HCT116 (cell line): ENCODE results near the gene PERCC1. TPM values are rescaled to one million over a fixed set of nuclear protein-coding genes. Genes with fewer than 3 reads are reported as not detected.

Experiments used
- ATAC-seq: fragments of 200-7000 bp; cut with Tn5 transposase; 2 replicates; pipeline ENCODE4 v1.9.1; 2020; ENCODE audit warnings: mild to moderate bottlenecking, moderate library complexity
- BruUV-seq: library from RNA; stranded (reverse); fragments of 400-500 nt; replicated peaks from 2 replicates; lab custom pipeline; 2021; lab: Mats Ljungman, UMichigan
- CTCF ChIA-PET: fragments of 300-600 bp; sonication (Branson Sonifier 250); formaldehyde crosslinking; loops from one replicate; lab custom pipeline; 2021; ENCODE audit warnings: antibody characterized with exemption; lab: Charles Lee
- POLR2A ChIA-PET: fragments of 300-600, 350-600 bp; sonication (Branson Sonifier 250); formaldehyde crosslinking; loops from one replicate; lab custom pipeline; 2021; ENCODE audit warnings: antibody characterized with exemption; lab: Charles Lee
- RAD21 ChIA-PET, 2 experiments: fragments of 300-600 bp; sonication (Branson Sonifier 250); formaldehyde crosslinking; loops; one replicate each; lab custom pipeline; 2023; ENCODE audit warnings: low total read pairs in 2 of 2; ENCODE audit not compliant: uncharacterized antibody in 2 of 2, unreplicated experiment in 2 of 2, low non-redundant PET in 1 of 2; lab: Charles Lee
- DNase-seq: peaks from one replicate; pipeline ENCODE4 v3.0.0-alpha.2; 2010; ENCODE audit warnings: low read depth, low spot score
- H2AFZ ChIP-seq: fragments of 200-600 bp; shearing (Covaris generic), sonication (generic); 2 replicates; pipeline ENCODE4 v1.6.1; 2017; ENCODE audit warnings: low read depth, mixed run types, mixed read lengths, antibody characterized with exemption, low read length; ENCODE audit not compliant: poor library complexity, severe bottlenecking
- H3K27ac ChIP-seq: 2 replicates; pipeline ENCODE4 v1.5.1; 2012; ENCODE audit warnings: low read depth, low read length
- H3K27me3 ChIP-seq: fragments of 200-600 bp; sonication (generic); 2 replicates; pipeline ENCODE4 v1.6.1; 2016; ENCODE audit warnings: mixed run types, low read length, mixed read lengths; ENCODE audit not compliant: insufficient read depth
- H3K36me3 ChIP-seq, 2 experiments: fragments of 200-500 bp in 1 of 2; fragments of 200-600 bp in 1 of 2; sonication (Bioruptor generic) in 1 of 2; sonication (generic) in 1 of 2; 2 replicates each; pipeline versions ENCODE4 v1.5.1 to v1.6.1; 2014 to 2016; ENCODE audit warnings: low read length in 2 of 2, inconsistent platforms in 1 of 2, mixed read lengths in 1 of 2, mixed run types in 1 of 2; ENCODE audit not compliant: insufficient read depth in 2 of 2, control insufficient read depth in 1 of 2
- H3K4me1 ChIP-seq, 2 experiments: fragments of 200-600 bp in 1 of 2; sonication (generic) in 1 of 2; 2 replicates each; pipeline versions ENCODE4 v1.5.1 to v1.6.1; 2012 to 2017; ENCODE audit warnings: low read length in 2 of 2, inconsistent platforms in 1 of 2, mild to moderate bottlenecking in 1 of 2, mixed read lengths in 1 of 2, mixed run types in 1 of 2, moderate library complexity in 1 of 2; ENCODE audit not compliant: insufficient read depth in 2 of 2, control insufficient read depth in 1 of 2
- H3K4me2 ChIP-seq: fragments of 200-600 bp; sonication (generic); 2 replicates; pipeline ENCODE4 v1.6.1; 2017; ENCODE audit warnings: mixed run types, low read length, mixed read lengths
- H3K4me3 ChIP-seq, 2 experiments: fragments of 200-600 bp in 1 of 2; sonication (generic) in 1 of 2; replicated peaks in 1 of 2; 2 replicates each; pipeline ENCODE4 v1.5.1; 2011 to 2016; ENCODE audit warnings: low read length in 2 of 2, control low read depth in 1 of 2, low read depth in 1 of 2, mild to moderate bottlenecking in 1 of 2, mixed read lengths in 1 of 2, mixed run types in 1 of 2
- H3K79me2 ChIP-seq: fragments of 200-600 bp; sonication (generic); 2 replicates; pipeline ENCODE4 v1.6.1; 2017; ENCODE audit warnings: mild to moderate bottlenecking, mixed run types, low read length, moderate library complexity, mixed read lengths; ENCODE audit not compliant: insufficient read depth
- H3K9ac ChIP-seq: fragments of 200-600 bp; sonication (generic); 2 replicates; pipeline ENCODE4 v1.6.1; 2016; ENCODE audit warnings: low read length, mixed read lengths
- H3K9me2 ChIP-seq: fragments of 200-600 bp; sonication (generic), shearing (Covaris generic); 2 replicates; pipeline ENCODE4 v1.6.1; 2017; ENCODE audit warnings: mixed run types, mild to moderate bottlenecking, moderate library complexity; ENCODE audit not compliant: insufficient read depth
- H3K9me3 ChIP-seq, 2 experiments: fragments of 200-500 bp in 1 of 2; fragments of 200-600 bp in 1 of 2; sonication (Bioruptor generic) in 1 of 2; sonication (generic) in 1 of 2; 2 replicates each; pipeline ENCODE4 v1.6.1; 2014 to 2017; ENCODE audit warnings: low read length in 2 of 2, mixed read lengths in 2 of 2, inconsistent platforms in 1 of 2, low read depth in 1 of 2, mild to moderate bottlenecking in 1 of 2, mixed run types in 1 of 2, moderate library complexity in 1 of 2; ENCODE audit not compliant: control insufficient read depth in 1 of 2, insufficient read depth in 1 of 2
- H4K20me1 ChIP-seq: fragments of 200-600 bp; sonication (generic), shearing (Covaris generic); 2 replicates; pipeline ENCODE4 v1.6.1; 2017; ENCODE audit warnings: mixed run types, mild to moderate bottlenecking, moderate library complexity; ENCODE audit not compliant: insufficient read depth
- CBX3 ChIP-seq: IDR thresholded peaks from 2 replicates; pipeline ENCODE4 v1.6.1; 2012; ENCODE audit warnings: low read depth
- CEBPB ChIP-seq: IDR thresholded peaks from 2 replicates; pipeline ENCODE4 v1.6.1; 2012; ENCODE audit warnings: low read depth
- CTCF ChIP-seq, 3 experiments: fragments of 200-600 bp in 1 of 3; sonication (generic) in 1 of 3; IDR thresholded peaks in 2 of 3; conservative IDR thresholded peaks in 1 of 3; 2 replicates each; pipeline ENCODE4 v1.5.1; 2012 to 2017; ENCODE audit warnings: low read depth in 2 of 3, low read length in 2 of 3, antibody characterized with exemption in 1 of 3, borderline replicate concordance in 1 of 3, control low read depth in 1 of 3, mild to moderate bottlenecking in 1 of 3, mixed read lengths in 1 of 3, mixed run types in 1 of 3, moderate library complexity in 1 of 3; ENCODE audit not compliant: insufficient read depth in 1 of 3
- EZH2phosphoT487 ChIP-seq: fragments of 200-600 bp; IDR thresholded peaks from 2 replicates; pipeline ENCODE4 v1.6.1; 2018; ENCODE audit warnings: antibody characterized with exemption, borderline replicate concordance
- FOSL1 ChIP-seq: IDR thresholded peaks from 2 replicates; pipeline ENCODE4 v1.6.1; 2012; ENCODE audit warnings: low read depth
- JUND ChIP-seq: IDR thresholded peaks from 2 replicates; pipeline ENCODE4 v1.6.1; 2012
- MAX ChIP-seq: IDR thresholded peaks from 2 replicates; pipeline ENCODE4 v1.6.1; 2012
- POLR2A ChIP-seq: IDR thresholded peaks from 2 replicates; pipeline ENCODE4 v1.7.0; 2011; ENCODE audit warnings: borderline replicate concordance; ENCODE audit not compliant: insufficient read depth, insufficient read length; ENCODE audit errors: extremely low read depth
- POLR2AphosphoS5 ChIP-seq: IDR thresholded peaks from 2 replicates; pipeline ENCODE4 v1.6.1; 2011; ENCODE audit warnings: mild to moderate bottlenecking, low read depth, low read length, moderate library complexity
- RAD21 ChIP-seq: IDR thresholded peaks from 2 replicates; pipeline ENCODE4 v1.6.1; 2012; ENCODE audit warnings: low read depth, mild to moderate bottlenecking
- SIN3A ChIP-seq: IDR thresholded peaks from 2 replicates; pipeline ENCODE4 v1.6.1; 2012; ENCODE audit warnings: low read depth
- SP1 ChIP-seq: IDR thresholded peaks from 2 replicates; pipeline ENCODE4 v1.6.1; 2012; ENCODE audit warnings: low read depth
- TCF7L2 ChIP-seq: IDR thresholded peaks from 2 replicates; pipeline ENCODE4 v1.7.0; 2011; ENCODE audit warnings: borderline replicate concordance, inconsistent platforms; ENCODE audit not compliant: insufficient read depth, insufficient read length; ENCODE audit errors: extremely low read depth
- YY1 ChIP-seq: IDR thresholded peaks from 2 replicates; pipeline ENCODE4 v1.6.1; 2011; ENCODE audit warnings: low read length, low read depth, moderate library complexity, mild to moderate bottlenecking; ENCODE audit not compliant: insufficient replicate concordance; ENCODE audit errors: extremely low read depth
- intact Hi-C: fragments of 100-400 bp; cut with micrococcal nuclease; formaldehyde crosslinking; loops from 2 replicates; pipeline ENCODE4 v1.10.0; 2022
- total RNA-seq: library from RNA; stranded (reverse); gene quantifications from one replicate; pipeline ENCODE4 v1.2.1, GENCODE V29; 2021; ENCODE audit not compliant: unreplicated experiment
- TF ChIP-seq, protein P1 (sequence below): IDR thresholded peaks from 2 replicates; pipeline ENCODE4 v1.6.1; 2012; ENCODE audit warnings: low read depth
- TF ChIP-seq, protein P2 (sequence below): IDR thresholded peaks from 2 replicates; pipeline ENCODE4 v1.6.1; 2011; ENCODE audit warnings: mild to moderate bottlenecking, low read length, moderate library complexity; ENCODE audit not compliant: insufficient replicate concordance; ENCODE audit errors: extremely low read depth

Gene PERCC1
- total RNA-seq, 1 experiment from 2014 or later: not detected

GRCh38 chr16:1445518-1446203 is 14.8 kb downstream of the PERCC1 start:
- H3K9me2 ChIP-seq: no peaks in the 10 kb centered on the region
- RAD21 ChIA-PET: no interaction called here

More at GRCh38 chr16:1445518-1446203, 14.8 kb downstream of the PERCC1 start:
- H3K36me3 ChIP-seq: no peaks in the 10 kb centered on the region; a peak in 1 of 4 replicates
- H3K27me3 ChIP-seq: no peaks in the 10 kb centered on the region
- H3K27ac ChIP-seq: no peak overlapping the region
- no peak overlapping the region for H3K4me3 ChIP-seq
- H3K9me3 ChIP-seq: no peaks in the 10 kb centered on the region
- H2AFZ ChIP-seq: no peak overlapping the region
- intact Hi-C loops: no loop called here
- no peaks in the 10 kb centered on the region for H3K4me1 ChIP-seq
- TF ChIP-seq CTCF (IDR thresholded peaks at IDR 0.05 in 2 of 3, conservative IDR thresholded peaks at IDR 0.05 in 1 of 3; ENCODE audit: borderline replicate concordance in 1 of 3, insufficient read depth in 1 of 3, low read depth in 2 of 3, low read length in 2 of 3): no peak
- no peak for TF ChIP-seq CBX3
- no peak for TF ChIP-seq EZH2phosphoT487
- no peak for TF ChIP-seq POLR2A
- TF ChIP-seq POLR2AphosphoS5: no peak
- TF ChIP-seq RAD21: no peak
- TF ChIP-seq TCF7L2: no peak
- TF ChIP-seq YY1: no peak
- TF ChIP-seq, protein P1, sequence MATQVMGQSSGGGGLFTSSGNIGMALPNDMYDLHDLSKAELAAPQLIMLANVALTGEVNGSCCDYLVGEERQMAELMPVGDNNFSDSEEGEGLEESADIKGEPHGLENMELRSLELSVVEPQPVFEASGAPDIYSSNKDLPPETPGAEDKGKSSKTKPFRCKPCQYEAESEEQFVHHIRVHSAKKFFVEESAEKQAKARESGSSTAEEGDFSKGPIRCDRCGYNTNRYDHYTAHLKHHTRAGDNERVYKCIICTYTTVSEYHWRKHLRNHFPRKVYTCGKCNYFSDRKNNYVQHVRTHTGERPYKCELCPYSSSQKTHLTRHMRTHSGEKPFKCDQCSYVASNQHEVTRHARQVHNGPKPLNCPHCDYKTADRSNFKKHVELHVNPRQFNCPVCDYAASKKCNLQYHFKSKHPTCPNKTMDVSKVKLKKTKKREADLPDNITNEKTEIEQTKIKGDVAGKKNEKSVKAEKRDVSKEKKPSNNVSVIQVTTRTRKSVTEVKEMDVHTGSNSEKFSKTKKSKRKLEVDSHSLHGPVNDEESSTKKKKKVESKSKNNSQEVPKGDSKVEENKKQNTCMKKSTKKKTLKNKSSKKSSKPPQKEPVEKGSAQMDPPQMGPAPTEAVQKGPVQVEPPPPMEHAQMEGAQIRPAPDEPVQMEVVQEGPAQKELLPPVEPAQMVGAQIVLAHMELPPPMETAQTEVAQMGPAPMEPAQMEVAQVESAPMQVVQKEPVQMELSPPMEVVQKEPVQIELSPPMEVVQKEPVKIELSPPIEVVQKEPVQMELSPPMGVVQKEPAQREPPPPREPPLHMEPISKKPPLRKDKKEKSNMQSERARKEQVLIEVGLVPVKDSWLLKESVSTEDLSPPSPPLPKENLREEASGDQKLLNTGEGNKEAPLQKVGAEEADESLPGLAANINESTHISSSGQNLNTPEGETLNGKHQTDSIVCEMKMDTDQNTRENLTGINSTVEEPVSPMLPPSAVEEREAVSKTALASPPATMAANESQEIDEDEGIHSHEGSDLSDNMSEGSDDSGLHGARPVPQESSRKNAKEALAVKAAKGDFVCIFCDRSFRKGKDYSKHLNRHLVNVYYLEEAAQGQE: no peak
- TF ChIP-seq JUND: no peak
- TF ChIP-seq, protein P2, sequence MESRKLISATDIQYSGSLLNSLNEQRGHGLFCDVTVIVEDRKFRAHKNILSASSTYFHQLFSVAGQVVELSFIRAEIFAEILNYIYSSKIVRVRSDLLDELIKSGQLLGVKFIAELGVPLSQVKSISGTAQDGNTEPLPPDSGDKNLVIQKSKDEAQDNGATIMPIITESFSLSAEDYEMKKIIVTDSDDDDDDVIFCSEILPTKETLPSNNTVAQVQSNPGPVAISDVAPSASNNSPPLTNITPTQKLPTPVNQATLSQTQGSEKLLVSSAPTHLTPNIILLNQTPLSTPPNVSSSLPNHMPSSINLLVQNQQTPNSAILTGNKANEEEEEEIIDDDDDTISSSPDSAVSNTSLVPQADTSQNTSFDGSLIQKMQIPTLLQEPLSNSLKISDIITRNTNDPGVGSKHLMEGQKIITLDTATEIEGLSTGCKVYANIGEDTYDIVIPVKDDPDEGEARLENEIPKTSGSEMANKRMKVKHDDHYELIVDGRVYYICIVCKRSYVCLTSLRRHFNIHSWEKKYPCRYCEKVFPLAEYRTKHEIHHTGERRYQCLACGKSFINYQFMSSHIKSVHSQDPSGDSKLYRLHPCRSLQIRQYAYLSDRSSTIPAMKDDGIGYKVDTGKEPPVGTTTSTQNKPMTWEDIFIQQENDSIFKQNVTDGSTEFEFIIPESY: no peak
- no peak for TF ChIP-seq SIN3A
- TF ChIP-seq SP1: no peak
- no peak for TF ChIP-seq CEBPB
- no peak for TF ChIP-seq MAX
- TF ChIP-seq FOSL1: no peak
- no peak overlapping the region for H3K4me2 ChIP-seq
- ChIA-PET POLR2A (no interaction called here), CTCF (no interaction called here)
- ATAC-seq (no peak), DNase-seq (no peak)
- no peaks in the 10 kb centered on the region for H4K20me1 ChIP-seq
- H3K79me2 ChIP-seq: no peaks in the 10 kb centered on the region
- H3K9ac ChIP-seq: no peak overlapping the region
- BruUV-seq: no TSS peak
